Endothelial cell of umbilical vein (primary cell): Measurements from ENCODE around the gene RXYLT1. TPM values are rescaled to one million over a fixed set of nuclear protein-coding genes. Genes with fewer than 3 reads are reported as not detected.

Experiments
- BruUV-seq: library from RNA; stranded (reverse); fragments of 400-500 nt; replicated peaks from 2 replicates; lab custom pipeline; 2021; lab: Mats Ljungman, UMichigan
- CTCF ChIA-PET: fragments of 300-600, 350-600 bp; sonication (Branson Sonifier 250); formaldehyde crosslinking; loops from one replicate; lab custom pipeline; 2021; ENCODE audit warnings: antibody characterized with exemption, inconsistent platforms; lab: Charles Lee
- POLR2A ChIA-PET: fragments of 300-600, 350-600 bp; sonication (Branson Sonifier 250); formaldehyde crosslinking; loops from one replicate; lab custom pipeline; 2021; ENCODE audit warnings: antibody characterized with exemption, inconsistent platforms; lab: Charles Lee
- DNase-seq: peaks from one replicate; pipeline ENCODE4 v3.0.0-alpha.2; 2011; ENCODE audit warnings: low read depth, low spot score
- FAIRE-seq: peaks from 2 replicates; lab custom pipeline; 2011; peaks lifted over from hg19 to GRCh38; lab: Jason Lieb, UNC
- H2AFZ ChIP-seq: 2 replicates; pipeline ENCODE4 v1.6.0; 2012; ENCODE audit warnings: low read depth, low read length, control low read depth, inconsistent platforms
- H3K27ac ChIP-seq: 2 replicates; pipeline ENCODE4 v1.5.1; 2011; ENCODE audit warnings: low read depth, mild to moderate bottlenecking, control low read depth, low read length, moderate library complexity; ENCODE audit not compliant: insufficient read depth
- H3K27me3 ChIP-seq, 2 experiments: 2 replicates each; pipeline versions ENCODE4 v1.6.0 to v1.6.1; 2011; ENCODE audit warnings: low read length in 2 of 2, mixed read lengths in 1 of 2; ENCODE audit not compliant: control insufficient read depth in 2 of 2, insufficient read depth in 2 of 2
- H3K36me3 ChIP-seq, 2 experiments: 2 replicates in 1 of 2; 3 replicates in 1 of 2; pipeline ENCODE4 v1.5.1; 2011; ENCODE audit warnings: low read length in 2 of 2, mild to moderate bottlenecking in 1 of 2, moderate library complexity in 1 of 2; ENCODE audit not compliant: control insufficient read depth in 2 of 2, insufficient read depth in 2 of 2; ENCODE audit errors: extremely low read depth in 1 of 2
- H3K4me1 ChIP-seq: 3 replicates; pipeline ENCODE4 v1.5.1; 2011; ENCODE audit warnings: mild to moderate bottlenecking, low read length; ENCODE audit not compliant: control insufficient read depth, insufficient read depth; ENCODE audit errors: extremely low read depth
- H3K4me2 ChIP-seq: 2 replicates; pipeline ENCODE4 v1.6.1; 2011; ENCODE audit warnings: low read length, control low read depth, mixed read lengths; ENCODE audit not compliant: insufficient read depth
- H3K4me3 ChIP-seq, 3 experiments: fragments of 200-600 bp in 1 of 3; sonication (generic), shearing (Covaris generic) in 1 of 3; replicated peaks in 1 of 3; 2 replicates each; pipeline ENCODE4 v1.5.1; 2011 to 2016; ENCODE audit warnings: control low read depth in 3 of 3, low read length in 3 of 3, mild to moderate bottlenecking in 2 of 3, inconsistent platforms in 1 of 3, low read depth in 1 of 3, moderate library complexity in 1 of 3; ENCODE audit not compliant: insufficient read depth in 1 of 3
- H3K79me2 ChIP-seq: 2 replicates; pipeline ENCODE4 v1.6.0; 2012; ENCODE audit warnings: low read length, inconsistent platforms; ENCODE audit not compliant: control insufficient read depth, insufficient read depth
- H3K9ac ChIP-seq: replicated peaks from 2 replicates; pipeline ENCODE3; 2011; ENCODE audit warnings: low read length, control low read depth; ENCODE audit not compliant: insufficient read depth; ENCODE audit errors: extremely low read depth
- H3K9me1 ChIP-seq: replicated peaks from 3 replicates; pipeline ENCODE4 v1.6.0; 2011; ENCODE audit warnings: mild to moderate bottlenecking, low read length; ENCODE audit not compliant: control insufficient read depth, insufficient read depth; ENCODE audit errors: extremely low read depth
- H3K9me3 ChIP-seq: replicated peaks from 2 replicates; pipeline ENCODE4 v1.5.1; 2012; ENCODE audit warnings: low read length, inconsistent platforms; ENCODE audit not compliant: control insufficient read depth, insufficient read depth
- H4K20me1 ChIP-seq: replicated peaks from 2 replicates; pipeline ENCODE3; 2011; ENCODE audit warnings: mild to moderate bottlenecking, low read length; ENCODE audit not compliant: control insufficient read depth, insufficient read depth; ENCODE audit errors: extremely low read depth
- EZH2 ChIP-seq: IDR thresholded peaks from 2 replicates; pipeline ENCODE4 v1.6.1; 2012; ENCODE audit warnings: borderline replicate concordance, low read depth, mild to moderate bottlenecking, moderate library complexity, low read length, inconsistent platforms; ENCODE audit not compliant: severe bottlenecking
- GATA2 ChIP-seq: IDR thresholded peaks from 2 replicates; pipeline ENCODE4 v1.7.0; 2011; ENCODE audit warnings: low read depth, mild to moderate bottlenecking, moderate library complexity, mixed read lengths, low read length; ENCODE audit not compliant: insufficient read length, insufficient read depth
- JUN ChIP-seq: IDR thresholded peaks from 2 replicates; pipeline ENCODE4 v1.6.1; 2011; ENCODE audit warnings: borderline replicate concordance, low read depth; ENCODE audit not compliant: insufficient read length, insufficient read depth
- MYC ChIP-seq: IDR thresholded peaks from one replicate; pipeline ENCODE4 v1.6.1; 2011; ENCODE audit warnings: mild to moderate bottlenecking, low read depth, low read length
- POLR2A ChIP-seq: IDR thresholded peaks from 2 replicates; pipeline ENCODE4 v1.6.1; 2012; ENCODE audit warnings: low read depth, mild to moderate bottlenecking, control low read depth, low read length
- POLR2AphosphoS5 ChIP-seq: IDR thresholded peaks from 2 replicates; pipeline ENCODE4 v1.6.1; 2012; ENCODE audit warnings: low read depth, mild to moderate bottlenecking, control low read depth, low read length, moderate library complexity; ENCODE audit not compliant: insufficient read depth
- dilution Hi-C: fragments of 300-500 bp; cut with MboI; formaldehyde crosslinking; loops from one replicate; pipeline ENCODE4 v1.15.0; 2019; ENCODE audit warnings: low sequenced_read_pairs; ENCODE audit not compliant: extremely low pct_ligation_motif_present
- intact Hi-C: fragments of 100-400 bp; cut with micrococcal nuclease; formaldehyde crosslinking; loops from one replicate; pipeline ENCODE4 v1.10.0; 2022
- polyA plus RNA-seq, 4 experiments: library from polyadenylated mRNA; depleted of rRNA in 3 of 4; stranded (reverse) in 3 of 4; unstranded in 1 of 4; fragments of >200 nt; gene quantifications; 2 replicates each; pipeline versions ENCODE4 v1.2.1 to v1.2.3, GENCODE V29; 2011 to 2012; ENCODE audit warnings: missing spikeins in 1 of 4
- total RNA-seq: library from RNA; stranded (reverse); gene quantifications from 2 replicates; pipeline ENCODE4 v1.2.3, GENCODE V29; 2021
- TF ChIP-seq, protein P1 (sequence below), 2 donors: IDR thresholded peaks; 1 replicate in 1 of 2; 2 replicates in 1 of 2; pipeline ENCODE4 v1.5.1; 2011; ENCODE audit warnings: low read length in 2 of 2, mild to moderate bottlenecking in 2 of 2, moderate library complexity in 2 of 2, control low read depth in 1 of 2, inconsistent platforms in 1 of 2, low read depth in 1 of 2; ENCODE audit not compliant: insufficient read depth in 1 of 2; ENCODE audit errors: extremely low read depth in 1 of 2
- TF ChIP-seq, protein P2 (sequence below): IDR thresholded peaks from 2 replicates; pipeline ENCODE4 v1.6.1; 2011; ENCODE audit not compliant: insufficient read depth, insufficient read length

The RXYLT1 gene
- total and polyA plus RNA-seq, 2 donors (not counting 3 experiments of a cell fraction or from before 2014, with no cell fraction given): 8.1 to 13.1 TPM

DNA sequence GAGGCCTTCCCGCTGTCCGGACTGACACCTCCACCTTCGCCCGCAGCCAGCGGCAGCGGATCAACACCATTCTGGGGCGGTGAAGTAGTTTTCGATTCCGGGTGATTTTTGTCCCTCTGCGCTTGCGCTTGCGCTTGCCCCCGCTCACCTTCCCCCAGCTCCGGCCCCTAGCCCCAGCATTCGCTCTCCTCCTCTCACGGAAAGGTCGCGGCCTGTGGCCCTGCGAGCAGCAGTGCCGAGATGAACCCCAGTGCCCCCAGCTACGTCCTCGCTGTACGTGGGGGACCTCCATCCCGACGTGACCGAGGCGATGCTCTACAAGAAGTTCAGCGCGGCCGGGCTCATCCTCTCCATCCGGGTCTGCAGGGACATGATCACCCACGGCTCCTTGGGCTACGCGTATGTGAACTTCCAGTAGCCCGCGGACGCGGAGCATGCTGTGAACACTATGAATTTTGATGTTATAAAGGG, 42.1 kb downstream of the RXYLT1 start:
- Histone ChIP-seq H3K4me3 (peak overlapping the region; percentile 21 to 50 (median 49)), H3K4me2 (peak overlapping the region; percentile 7), H3K36me3 (no peaks in the 10 kb centered on the region), H3K27me3 (peaks cover 0 to 1% of the 10 kb centered on the region in 2 experiments), H3K79me2 (no peaks in the 10 kb centered on the region), H3K9me3 (no peaks in the 10 kb centered on the region), H3K4me1 (peaks cover 2% of the 10 kb centered on the region), H3K9me1 (no peaks in the 10 kb centered on the region), H3K9ac (no peak overlapping the region), H4K20me1 (no peaks in the 10 kb centered on the region), H2AFZ (peak overlapping the region; percentile 91), H3K27ac (no peak overlapping the region)
- no TSS peak for BruUV-seq
- FAIRE-seq: no peak
- CTCF ChIA-PET: interaction anchor here (1.0 to 1.4 kb wide), 2 partner anchors 414 to 434 kb away, joined by 3 to 6 read pairs; no protein-coding TSS in a partner anchor
- TF ChIP-seq POLR2A (no peak), MYC (no peak), JUN (no peak), GATA2 (no peak), EZH2 (no peak), POLR2AphosphoS5 (no peak)
- TF ChIP-seq, protein P1, sequence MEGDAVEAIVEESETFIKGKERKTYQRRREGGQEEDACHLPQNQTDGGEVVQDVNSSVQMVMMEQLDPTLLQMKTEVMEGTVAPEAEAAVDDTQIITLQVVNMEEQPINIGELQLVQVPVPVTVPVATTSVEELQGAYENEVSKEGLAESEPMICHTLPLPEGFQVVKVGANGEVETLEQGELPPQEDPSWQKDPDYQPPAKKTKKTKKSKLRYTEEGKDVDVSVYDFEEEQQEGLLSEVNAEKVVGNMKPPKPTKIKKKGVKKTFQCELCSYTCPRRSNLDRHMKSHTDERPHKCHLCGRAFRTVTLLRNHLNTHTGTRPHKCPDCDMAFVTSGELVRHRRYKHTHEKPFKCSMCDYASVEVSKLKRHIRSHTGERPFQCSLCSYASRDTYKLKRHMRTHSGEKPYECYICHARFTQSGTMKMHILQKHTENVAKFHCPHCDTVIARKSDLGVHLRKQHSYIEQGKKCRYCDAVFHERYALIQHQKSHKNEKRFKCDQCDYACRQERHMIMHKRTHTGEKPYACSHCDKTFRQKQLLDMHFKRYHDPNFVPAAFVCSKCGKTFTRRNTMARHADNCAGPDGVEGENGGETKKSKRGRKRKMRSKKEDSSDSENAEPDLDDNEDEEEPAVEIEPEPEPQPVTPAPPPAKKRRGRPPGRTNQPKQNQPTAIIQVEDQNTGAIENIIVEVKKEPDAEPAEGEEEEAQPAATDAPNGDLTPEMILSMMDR (IDR thresholded peaks at IDR 0.05; ENCODE audit: extremely low read depth in 1 of 2, insufficient read depth in 1 of 2, low read depth in 1 of 2, low read length in 2 of 2): no peak
- TF ChIP-seq, protein P2, sequence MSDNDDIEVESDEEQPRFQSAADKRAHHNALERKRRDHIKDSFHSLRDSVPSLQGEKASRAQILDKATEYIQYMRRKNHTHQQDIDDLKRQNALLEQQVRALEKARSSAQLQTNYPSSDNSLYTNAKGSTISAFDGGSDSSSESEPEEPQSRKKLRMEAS: no peak
- intact Hi-C loops (no loop called here), dilution Hi-C loops (no loop called here)
- DNase-seq: peak; percentile 4
- POLR2A ChIA-PET: no interaction called here
